ENCODE data around the gene ZNF672. TPM values are rescaled to one million over a fixed set of nuclear protein-coding genes. Genes with fewer than 3 reads are reported as not detected.

ZNF672 gene
- total and polyA plus RNA-seq, 2 of the 13 experiments (the other 11 are each of a cell fraction or from before 2014, with no cell fraction given): 17.2 to 22.9 TPM

GRCh38 chr1:248838357-248839167 is 538 bp downstream of the ZNF672 start:
- H3K27ac ChIP-seq (ENCODE audit: extremely low read length, insufficient read depth, low read length): peak overlapping the region; percentile 96
- WGBS (ENCODE audit: low lambda C conversion rate): 0% methylated on average over 3 of the region's 82 CpGs
- BruUV-seq (replicated peaks): TSS peak; percentile 64
- peak overlapping the region; percentile 93 for H3K9ac ChIP-seq (ENCODE audit: insufficient read depth, low read depth, low read length)
- no peak overlapping the region for H2AFZ ChIP-seq (ENCODE audit: low read length)
- peaks cover 66% of the 10 kb centered on the region for H3K4me1 ChIP-seq (ENCODE audit: insufficient read depth, low read length)
- FAIRE-seq (peak; percentile 80), DNase-seq (ENCODE audit: low spot score) (peak; percentile 80), ATAC-seq (peak; percentile 87)
- H3K9me3 ChIP-seq (ENCODE audit: low read length): no peaks in the 10 kb centered on the region
- in situ Hi-C loops (cut with HindIII; ENCODE audit: extremely low pct_ligation_motif_present, low pct_unique_long_range_greater_than_20kb): no loop called here
- ChIA-PET CTCF (ENCODE audit: low intra/inter-chr PET ratio, low total read pairs) (no interaction called here), POLR2A (interaction anchor here (1.0 to 4.2 kb wide), 10 partner anchors 11 to 80 kb away, joined by 3 to 108 read pairs (median 9); partner anchors contain the start of genes PGBD2, SH3BP5L and ZNF692)
- H3K27me3 ChIP-seq (ENCODE audit: control insufficient read depth in 1 of 2, insufficient read depth in 2 of 2, low read length in 2 of 2): no peaks in the 10 kb centered on the region; a peak in 1 of 5 replicates
- H4K20me1 ChIP-seq (ENCODE audit: insufficient read depth, low read length): 0 out of 2 replicates have a peak, but pooled peaks cover 2% of the 10 kb centered on the region
- intact Hi-C loops (cut with micrococcal nuclease; ENCODE audit: unreplicated experiment): loop anchor here (1.0 kb wide), 4 partner anchors 10 to 142 kb away; partner anchors contain the start of genes PGBD2 and ZNF692
- peaks cover 30% of the 10 kb centered on the region for H3K79me2 ChIP-seq (ENCODE audit: insufficient read depth, low read length)
- peaks cover 3 to 5% of the 10 kb centered on the region in 2 experiments; a peak in 2 of 5 replicates for H3K36me3 ChIP-seq (replicated peaks in 1 of 2; ENCODE audit: control insufficient read depth in 1 of 2, insufficient read depth in 2 of 2, low read length in 2 of 2)
- peak overlapping the region; percentile 83 for H3K4me2 ChIP-seq (ENCODE audit: low read depth, low read length)
- peak overlapping the region; percentile 58 to 87 (median 83) for H3K4me3 ChIP-seq (replicated peaks in 1 of 3; ENCODE audit: insufficient read depth in 1 of 3, low read depth in 2 of 3, low read length in 3 of 3)
- TF ChIP-seq FOXO4 (CRISPR knock-in tag; conservative IDR thresholded peaks at IDR 0.05): no peak
- TF ChIP-seq ZNF552 (CRISPR knock-in tag; IDR thresholded peaks at IDR 0.05; ENCODE audit: borderline replicate concordance): no peak
- TF ChIP-seq CEBPB (IDR thresholded peaks at IDR 0.05; ENCODE audit: borderline replicate concordance, low read depth, low read length): no peak
- no peak; the same call in 1 of the 2 replicates for TF ChIP-seq NR0B2 (CRISPR knock-in tag; IDR thresholded peaks at IDR 0.05)
- TF ChIP-seq MYPOP (CRISPR knock-in tag; IDR thresholded peaks at IDR 0.05): 0 out of 2 replicates have a peak, but pooled peaks have one; percentile 63
- TF ChIP-seq MTERF4 (CRISPR knock-in tag; IDR thresholded peaks at IDR 0.05): no peak
- peak; percentile 55; the same call in 1 of the 2 replicates for TF ChIP-seq ZNF704 (CRISPR knock-in tag; IDR thresholded peaks at IDR 0.05; ENCODE audit: borderline replicate concordance)
- TF ChIP-seq UBTF (CRISPR knock-in tag; IDR thresholded peaks at IDR 0.05): peak; percentile 88
- 0 out of 2 replicates have a peak, but pooled peaks have one; percentile 27 for TF ChIP-seq ZNF891 (CRISPR knock-in tag; IDR thresholded peaks at IDR 0.05)
- TF ChIP-seq ARNT2 (CRISPR knock-in tag; IDR thresholded peaks at IDR 0.05; ENCODE audit: low read depth): no peak; the same call in 1 of the 2 replicates
- TF ChIP-seq ZNF354B (CRISPR knock-in tag; IDR thresholded peaks at IDR 0.05): no peak; the same call in 1 of the 2 replicates
- no peak for TF ChIP-seq ZNF766 (CRISPR knock-in tag; IDR thresholded peaks at IDR 0.05; ENCODE audit: borderline replicate concordance)
- no peak for TF ChIP-seq SP140L (CRISPR knock-in tag; IDR thresholded peaks at IDR 0.05; ENCODE audit: borderline replicate concordance)
- no peak for TF ChIP-seq POLR2AphosphoS2 (IDR thresholded peaks at IDR 0.05; ENCODE audit: low read depth, low read length)

Data from HepG2 (cell line).